Natural killer cell treated with Interleukin-12 subunit alpha and Interleukin-12 subunit beta and Interleukin-15 and Interleukin-18, amount 100 ng/mL, for 72 hours (primary cell): ENCODE measurements around the gene TBL1X. TPM values are rescaled to one million over a fixed set of nuclear protein-coding genes. Genes with fewer than 3 reads are reported as not detected.
"Not testable (repeated sequence)": the region's sequence is repeated elsewhere in the genome, so short reads cannot be mapped to it uniquely, and the experiment has no call there.

ENCODE experiments used
- ATAC-seq, 2 donors: fragments of 150-1000 bp; cut with Tn5 transposase in 1 of 2; sonication (Bioruptor Pico), chemical (Tn5 transposase) in 1 of 2; 2 replicates each; pipeline ENCODE4 v1.10.0; 2021
- DNase-seq: peaks from one replicate; pipeline ENCODE4 v3.0.0; 2022; ENCODE audit warnings: low spot score
- H3K27ac Mint-ChIP-seq, 2 donors: 1 replicate in 1 of 2; 2 replicates in 1 of 2; pipeline ENCODE4 v1.8.0; 2022; ENCODE audit warnings: mixed read lengths in 2 of 2, mild to moderate bottlenecking in 1 of 2, moderate library complexity in 1 of 2
- H3K27me3 Mint-ChIP-seq, 2 donors: 1 replicate in 1 of 2; 2 replicates in 1 of 2; pipeline ENCODE4 v1.8.0; 2022; ENCODE audit warnings: mixed read lengths in 2 of 2
- H3K36me3 Mint-ChIP-seq: one replicate; pipeline ENCODE4 v1.8.0; 2022; ENCODE audit warnings: mixed read lengths
- H3K4me1 Mint-ChIP-seq, 2 donors: 1 replicate in 1 of 2; 2 replicates in 1 of 2; pipeline ENCODE4 v1.8.0; 2022; ENCODE audit warnings: low read depth in 2 of 2, mixed read lengths in 2 of 2, mild to moderate bottlenecking in 1 of 2
- H3K4me3 Mint-ChIP-seq: one replicate; pipeline ENCODE4 v1.8.0; 2022; ENCODE audit warnings: mixed read lengths
- H3K9me3 Mint-ChIP-seq: 2 replicates; pipeline ENCODE4 v1.8.0; 2022; ENCODE audit warnings: mixed read lengths
- total RNA-seq, 2 donors: library from RNA; stranded (reverse); gene quantifications; one replicate each; pipeline ENCODE4 v1.2.3, GENCODE V29; 2022

The TBL1X gene
- total RNA-seq, 2 donors from 2014 or later = 32.3 to 37.9 TPM

- Mint-ChIP-seq H3K27ac (peak overlapping the region in 1 of 2 donors; percentile 28), H3K36me3 (peaks cover 4% of the 10 kb centered on the region), H3K27me3 (no peaks in the 10 kb centered on the region), H3K4me1 (peaks cover 29 to 34% of the 10 kb centered on the region in 2 donors), H3K4me3 (no peak overlapping the region), H3K9me3 (no peaks in the 10 kb centered on the region)
- no peak for DNase-seq
- ATAC-seq = no peak
These were observed 54.8 kb downstream of the TBL1X start for GRCh38 chrX:9519546-9520216.

- no peak overlapping the region for H3K4me3 Mint-ChIP-seq
- ATAC-seq (no peak), DNase-seq (no peak)
- H3K27me3 Mint-ChIP-seq = no peaks in the 10 kb centered on the region
- H3K27ac Mint-ChIP-seq = peak overlapping the region in 1 of 2 donors; percentile 28
- peaks cover 25 to 33% of the 10 kb centered on the region in 2 donors for H3K4me1 Mint-ChIP-seq
- H3K9me3 Mint-ChIP-seq = no peaks in the 10 kb centered on the region
- H3K36me3 Mint-ChIP-seq = peaks cover 4% of the 10 kb centered on the region
These were observed 55.3 kb downstream of the TBL1X start for GRCh38 chrX:9520217-9520590.

DNA sequence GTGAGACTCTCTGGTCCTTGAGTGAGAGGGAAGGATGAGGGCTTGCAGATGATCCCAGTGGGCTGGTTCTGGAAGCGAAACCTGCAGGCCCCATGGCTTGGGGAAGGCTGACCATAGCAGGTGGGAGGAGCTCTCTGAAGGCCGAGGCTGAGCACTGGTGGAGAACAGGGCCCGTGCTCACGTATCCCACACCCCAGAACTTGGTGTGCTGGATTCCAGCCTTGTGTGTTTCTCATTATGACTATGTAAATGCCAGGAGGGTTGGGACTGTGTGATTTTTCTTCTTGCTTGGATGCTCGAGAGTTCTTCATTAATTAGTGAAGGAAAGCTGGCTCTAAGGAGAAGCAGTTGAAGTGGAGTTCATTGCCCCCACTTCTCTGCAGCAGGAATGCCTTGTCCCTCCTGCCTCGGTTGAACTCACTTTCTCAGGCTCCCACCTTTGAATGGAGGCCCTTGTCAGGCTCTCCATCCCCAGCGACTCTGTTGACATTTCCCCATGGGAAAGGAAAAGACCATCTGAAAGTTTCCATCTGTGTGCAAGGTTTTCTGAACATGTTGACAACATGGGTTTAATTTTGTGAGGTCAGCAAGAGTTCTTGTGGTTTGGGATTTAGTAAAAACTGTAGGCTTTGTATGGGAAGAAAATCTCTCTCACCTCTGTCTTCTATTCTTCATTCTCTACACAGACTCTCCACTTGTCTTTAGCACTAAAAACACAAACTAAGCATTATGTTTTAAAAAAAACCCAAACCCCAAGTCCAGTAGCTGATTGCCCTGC, 57.7 kb downstream of the TBL1X start:
- DNase-seq (no peak), ATAC-seq (no peak)
- H3K9me3 Mint-ChIP-seq = no peaks in the 10 kb centered on the region
- no peaks in the 10 kb centered on the region for H3K27me3 Mint-ChIP-seq
- H3K4me1 Mint-ChIP-seq = peaks cover 19 to 30% of the 10 kb centered on the region in 2 donors
- H3K36me3 Mint-ChIP-seq = no peaks in the 10 kb centered on the region
- no peak overlapping the region for H3K27ac Mint-ChIP-seq
- no peak overlapping the region for H3K4me3 Mint-ChIP-seq

- no peak for DNase-seq
- no peak overlapping the region for H3K27ac Mint-ChIP-seq
These were observed 60.8 kb downstream of the TBL1X start for GRCh38 chrX:9525511-9526248.

GRCh38 chrX:9526965-9527364, 62.1 kb downstream of the TBL1X start:
- no peak for ATAC-seq

More at GRCh38 chrX:9525511-9526248, 60.8 kb downstream of the TBL1X start:
- H3K9me3 Mint-ChIP-seq = no peaks in the 10 kb centered on the region
- no peak for ATAC-seq
- H3K36me3 Mint-ChIP-seq = no peaks in the 10 kb centered on the region
- H3K27me3 Mint-ChIP-seq = no peaks in the 10 kb centered on the region
- no peak overlapping the region for H3K4me3 Mint-ChIP-seq
- H3K4me1 Mint-ChIP-seq = peaks cover 22 to 35% of the 10 kb centered on the region in 2 donors

GRCh38 chrX:9528498-9528897, 63.6 kb downstream of the TBL1X start:
- no peak overlapping the region for H3K4me3 Mint-ChIP-seq
- H3K4me1 Mint-ChIP-seq = peaks cover 27 to 50% of the 10 kb centered on the region in 2 donors
- ATAC-seq (no peak), DNase-seq (no peak)
- no peaks in the 10 kb centered on the region for H3K9me3 Mint-ChIP-seq
- no peaks in the 10 kb centered on the region for H3K27me3 Mint-ChIP-seq
- H3K27ac Mint-ChIP-seq = no peak overlapping the region
- H3K36me3 Mint-ChIP-seq = no peaks in the 10 kb centered on the region

More at GRCh38 chrX:9526965-9527364, 62.1 kb downstream of the TBL1X start:
- no peak for DNase-seq
- no peaks in the 10 kb centered on the region for H3K36me3 Mint-ChIP-seq
- H3K4me3 Mint-ChIP-seq = no peak overlapping the region
- no peaks in the 10 kb centered on the region for H3K9me3 Mint-ChIP-seq
- H3K27ac Mint-ChIP-seq = no peak overlapping the region
- H3K4me1 Mint-ChIP-seq = peaks cover 27 to 40% of the 10 kb centered on the region in 2 donors
- H3K27me3 Mint-ChIP-seq = no peaks in the 10 kb centered on the region

- H3K36me3 Mint-ChIP-seq = no peaks in the 10 kb centered on the region
- H3K27me3 Mint-ChIP-seq = no peaks in the 10 kb centered on the region
- H3K27ac Mint-ChIP-seq = peak overlapping the region in 1 of 2 donors; percentile 85
- peaks cover 27 to 54% of the 10 kb centered on the region in 2 donors for H3K4me1 Mint-ChIP-seq
- no peak for ATAC-seq
- no peak for DNase-seq
- H3K9me3 Mint-ChIP-seq = no peaks in the 10 kb centered on the region
- H3K4me3 Mint-ChIP-seq = peak overlapping the region; percentile 58
These were observed 64.4 kb downstream of the TBL1X start for GRCh38 chrX:9529223-9529622.

DNA sequence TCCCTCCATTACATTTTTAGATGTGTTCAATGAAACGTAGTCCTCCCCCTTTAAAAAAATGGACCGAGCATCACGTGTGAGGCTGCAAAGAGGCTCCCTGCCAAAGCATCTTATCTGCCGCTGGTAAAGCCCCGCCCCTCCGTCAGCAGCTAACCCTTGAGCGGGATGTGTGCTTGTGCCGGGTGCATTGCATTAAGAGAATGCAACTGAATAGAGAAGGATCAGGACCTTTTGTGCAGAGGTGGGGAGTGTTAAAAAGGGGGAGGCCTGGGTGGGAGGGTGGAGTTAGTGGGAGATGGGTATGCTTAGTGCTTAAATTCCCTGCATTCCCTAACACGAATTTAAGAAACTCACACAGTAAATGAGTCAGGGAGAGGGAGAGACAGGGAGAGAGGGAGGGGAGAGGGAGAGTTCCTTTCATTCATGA, 66.0 kb downstream of the TBL1X start:
- peak; percentile 87 to 95 for ATAC-seq
- H3K27ac Mint-ChIP-seq = peak overlapping the region; percentile 80 to 85

DNA sequence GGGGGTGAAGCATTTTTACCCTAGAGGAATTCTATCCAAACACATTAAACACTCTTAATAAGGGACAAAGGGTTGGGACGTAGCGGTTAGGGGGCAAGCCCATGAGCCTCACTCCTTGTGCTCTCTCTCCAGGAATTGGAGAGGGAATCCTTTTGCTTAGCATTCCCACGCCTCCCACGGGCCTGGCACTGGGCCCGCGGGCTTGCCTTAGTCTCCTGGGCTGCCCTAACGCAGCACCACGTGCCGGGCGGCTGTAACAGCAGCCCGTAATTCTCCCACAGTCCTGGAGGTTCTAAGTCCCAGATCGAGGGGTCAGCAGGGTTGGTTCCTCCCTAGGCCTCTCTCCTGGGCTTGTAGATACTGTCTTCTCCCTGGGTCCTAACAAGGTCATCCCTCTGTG, 67.5 kb downstream of the TBL1X start:
- Mint-ChIP-seq H3K9me3 (peaks cover under 1% of the 10 kb centered on the region), H3K36me3 (peaks cover 2% of the 10 kb centered on the region), H3K4me1 (peaks cover 22 to 49% of the 10 kb centered on the region in 2 donors), H3K27ac (no peak overlapping the region), H3K27me3 (no peaks in the 10 kb centered on the region), H3K4me3 (no peak overlapping the region)
- ATAC-seq (no peak), DNase-seq (no peak)

More for the DNA sequence above, 66.0 kb downstream of the TBL1X start:
- H3K9me3 Mint-ChIP-seq = no peaks in the 10 kb centered on the region
- peak; percentile 76 for DNase-seq
- peak overlapping the region; percentile 83 for H3K4me3 Mint-ChIP-seq
- no peaks in the 10 kb centered on the region for H3K36me3 Mint-ChIP-seq
- no peaks in the 10 kb centered on the region for H3K27me3 Mint-ChIP-seq
- peaks cover 29 to 58% of the 10 kb centered on the region in 2 donors for H3K4me1 Mint-ChIP-seq

DNA sequence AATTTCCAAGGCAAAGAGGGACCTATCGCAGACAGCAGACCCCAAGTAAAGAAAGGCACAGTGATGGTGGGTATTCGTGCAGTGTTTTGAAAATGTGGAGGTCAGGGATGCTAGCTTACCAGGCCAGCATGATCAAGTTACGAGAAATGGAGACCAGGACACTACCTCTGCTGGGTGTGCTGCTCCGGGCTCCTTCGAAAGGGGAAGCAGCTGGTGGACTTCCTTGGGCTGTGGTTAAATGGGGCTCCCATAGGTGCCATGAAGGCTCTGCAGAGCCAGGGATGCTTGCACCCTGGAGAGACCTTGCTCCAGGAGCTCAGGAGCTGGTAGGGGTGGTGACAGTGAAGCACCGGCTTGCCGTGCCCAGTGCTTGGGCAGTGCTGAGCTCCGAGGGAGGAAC, 68.8 kb downstream of the TBL1X start:
- DNase-seq = no peak
- Mint-ChIP-seq H3K27ac (no peak overlapping the region), H3K36me3 (peaks cover 6% of the 10 kb centered on the region), H3K9me3 (peaks cover 3% of the 10 kb centered on the region), H3K4me1 (peaks cover 26 to 51% of the 10 kb centered on the region in 2 donors), H3K4me3 (no peak overlapping the region), H3K27me3 (no peaks in the 10 kb centered on the region)
- no peak for ATAC-seq

DNA sequence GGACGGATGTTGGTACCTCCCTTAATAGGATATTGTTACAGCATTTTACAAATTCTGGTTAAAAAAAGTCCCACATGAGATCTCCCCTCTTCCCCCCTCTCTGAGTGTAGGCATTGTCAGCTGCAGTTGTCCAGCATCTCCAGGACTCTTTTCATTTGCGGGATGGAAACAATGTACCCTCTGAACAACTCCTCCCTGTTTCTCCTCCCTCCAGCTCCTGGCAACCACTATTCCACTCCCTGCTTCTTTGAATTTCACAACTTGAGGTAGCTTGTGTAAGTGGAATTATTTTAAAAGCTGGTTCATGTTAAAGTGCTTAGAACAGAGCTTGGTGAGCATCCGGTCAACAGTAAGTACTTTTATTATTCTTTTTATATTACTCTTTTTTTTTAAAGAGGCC, 69.8 kb downstream of the TBL1X start:
- peaks cover 6% of the 10 kb centered on the region for H3K36me3 Mint-ChIP-seq
- H3K4me3 Mint-ChIP-seq = no peak overlapping the region
- peak overlapping the region in 1 of 2 donors; percentile 7 for H3K27ac Mint-ChIP-seq
- ATAC-seq = no peak
- no peak for DNase-seq
- peaks cover 3% of the 10 kb centered on the region for H3K9me3 Mint-ChIP-seq
- H3K4me1 Mint-ChIP-seq = peaks cover 31 to 52% of the 10 kb centered on the region in 2 donors
- no peaks in the 10 kb centered on the region for H3K27me3 Mint-ChIP-seq

DNA sequence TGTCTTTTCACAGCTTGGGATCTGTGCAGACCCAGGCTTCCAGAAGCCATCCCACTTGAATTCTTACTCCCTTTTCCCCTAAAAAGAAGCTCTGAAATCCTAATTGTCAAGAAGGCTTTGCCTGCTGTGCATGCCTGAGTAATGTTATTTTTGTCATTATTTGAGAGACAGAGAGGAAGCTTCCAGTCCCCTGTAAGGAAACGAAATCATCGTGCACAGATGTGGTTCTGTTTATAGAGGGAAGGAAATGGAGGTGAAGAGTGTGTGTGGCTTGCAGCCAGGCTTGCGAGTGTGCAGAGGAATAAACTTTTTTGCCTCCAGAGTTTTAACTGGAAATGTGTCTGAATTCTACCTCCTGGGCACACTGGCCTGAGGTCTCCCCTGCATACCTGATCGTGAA, 70.2 kb downstream of the TBL1X start:
- H3K27me3 Mint-ChIP-seq = no peaks in the 10 kb centered on the region
- no peak for DNase-seq
- ATAC-seq = no peak
- H3K4me3 Mint-ChIP-seq = no peak overlapping the region
- H3K4me1 Mint-ChIP-seq = peaks cover 31 to 55% of the 10 kb centered on the region in 2 donors
- H3K36me3 Mint-ChIP-seq = peaks cover 6% of the 10 kb centered on the region
- H3K9me3 Mint-ChIP-seq = peaks cover 3% of the 10 kb centered on the region
- H3K27ac Mint-ChIP-seq = peak overlapping the region in 1 of 2 donors; percentile 7

DNA sequence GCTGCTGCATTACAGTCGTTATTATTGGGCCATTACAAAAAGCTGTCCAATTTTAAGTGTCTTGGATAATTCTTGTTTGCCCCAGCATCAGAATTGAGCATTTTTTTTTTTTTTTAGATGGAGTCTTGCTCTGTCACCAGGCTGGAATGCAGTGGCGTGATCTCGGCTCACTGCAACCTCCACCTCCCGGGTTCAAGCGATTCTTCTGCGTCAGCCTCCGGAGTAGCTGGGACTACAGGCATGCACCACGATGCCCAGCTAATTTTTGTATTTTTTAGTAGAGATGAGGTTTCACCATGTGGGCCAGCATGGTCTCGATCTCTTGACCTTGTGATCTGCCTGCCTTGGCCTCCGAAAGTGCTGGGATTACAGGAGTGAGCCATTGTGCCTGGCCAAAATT, 71.3 kb downstream of the TBL1X start:
- H3K4me1 Mint-ChIP-seq = peaks cover 24 to 50% of the 10 kb centered on the region in 2 donors
- H3K36me3 Mint-ChIP-seq, H3K9me3 Mint-ChIP-seq, H3K4me3 Mint-ChIP-seq, ATAC-seq, H3K27me3 Mint-ChIP-seq, H3K27ac Mint-ChIP-seq, DNase-seq: not testable (repeated sequence)
